NOMO-1 treated with DMSO at 0.1 percent for 48 hours (cell line): Measurements from ENCODE around the gene MCEE.
"Not testable (repeated sequence)": the region's sequence is repeated elsewhere in the genome, so short reads cannot be mapped to it uniquely, and the experiment has no call there.

Experiments
- DNase-seq: peaks from one replicate; lab custom pipeline; 2025; ENCODE audit not compliant: unreplicated experiment; lab: John Stamatoyannopoulos, UW

The MCEE gene

GRCh38 chr2:71083752-71084312 lies 46.2 kb downstream of the MCEE start:
- peak; percentile 32 for DNase-seq

- DNase-seq: not testable (repeated sequence)
Observed at GRCh38 chr2:71083297-71083696, 46.7 kb downstream of the MCEE start.

GRCh38 chr2:71082402-71083252 lies 47.4 kb downstream of the MCEE start:
- DNase-seq: peak; percentile 49

- DNase-seq: no peak
Observed at GRCh38 chr2:71078624-71079023, 51.4 kb downstream of the MCEE start.

GRCh38 chr2:71074893-71075395 lies 55.1 kb downstream of the MCEE start:
- no peak for DNase-seq

GRCh38 chr2:71073475-71073874 lies 56.6 kb downstream of the MCEE start:
- no peak for DNase-seq

- no peak for DNase-seq
Observed at GRCh38 chr2:71072492-71072891, 57.5 kb downstream of the MCEE start.

- peak; percentile 94 for DNase-seq
Observed at GRCh38 chr2:71071681-71072398, 58.2 kb downstream of the MCEE start.

GRCh38 chr2:71070294-71071093 lies 59.5 kb downstream of the MCEE start:
- peak; percentile 69 for DNase-seq

GRCh38 chr2:71069376-71069775 lies 60.7 kb downstream of the MCEE start:
- DNase-seq: no peak

- DNase-seq: peak; percentile 95
Observed at GRCh38 chr2:71068218-71069035, 61.6 kb downstream of the MCEE start, which contains the start of gene NAGK. NAGK (plus strand) TSS chr2:71068648; CDS start chr2:71068684, 36 bp downstream.

GRCh38 chr2:71067567-71068217 lies 62.3 kb downstream of the MCEE start:
- peak; percentile 6 for DNase-seq

GRCh38 chr2:71066856-71067255 lies 63.2 kb downstream of the MCEE start:
- no peak for DNase-seq

GRCh38 chr2:71064754-71065621 lies 65.0 kb downstream of the MCEE start:
- peak; percentile 99 for DNase-seq

- DNase-seq: peak; percentile 45
Observed at GRCh38 chr2:71064110-71064611, 65.9 kb downstream of the MCEE start.

GRCh38 chr2:71063216-71063615 lies 66.8 kb downstream of the MCEE start:
- DNase-seq: no peak

GRCh38 chr2:71060871-71061270 lies 69.2 kb downstream of the MCEE start:
- DNase-seq: no peak

GRCh38 chr2:71060211-71060610 lies 69.8 kb downstream of the MCEE start:
- no peak for DNase-seq
